Measurements from ENCODE around the gene OGFR. TPM values are rescaled to one million over a fixed set of nuclear protein-coding genes. Genes with fewer than 3 reads are reported as not detected.

OGFR gene
- polyA plus RNA-seq, 1 donor (not counting 4 experiments of a cell fraction or from before 2014, with no cell fraction given), result 39.8 TPM

GRCh38 chr20:62784497-62784896 is 20.1 kb upstream of the OGFR start:
- dilution Hi-C loops (cut with MboI; ENCODE audit: extremely low pct_ligation_motif_present, low sequenced_read_pairs), result no loop called here
- Histone ChIP-seq H3K9ac (ENCODE audit: control insufficient read depth, extremely low read depth, insufficient read depth, low read length) (no peak overlapping the region), H3K27me3 (ENCODE audit: control insufficient read depth, extremely low read depth, insufficient read depth, low read length) (peaks cover 8% of the 10 kb centered on the region), H4K20me1 (ENCODE audit: control insufficient read depth, extremely low read depth, insufficient read depth, low read length) (no peaks in the 10 kb centered on the region), H3K9me3 (ENCODE audit: control insufficient read depth, low read depth, low read length) (no peaks in the 10 kb centered on the region), H3K9me1 (ENCODE audit: control insufficient read depth, extremely low read depth, insufficient read depth, low read length) (no peaks in the 10 kb centered on the region), H2AFZ (ENCODE audit: control insufficient read depth, low read length) (no peak overlapping the region), H3K27ac (ENCODE audit: control insufficient read depth, insufficient read depth, low read length) (no peak overlapping the region), H3K36me3 (ENCODE audit: control insufficient read depth in 2 of 2, extremely low read depth in 1 of 2, insufficient read depth in 2 of 2, low read length in 2 of 2) (no peaks in the 10 kb centered on the region), H3K79me2 (ENCODE audit: control insufficient read depth, insufficient read depth, low read length) (no peaks in the 10 kb centered on the region), H3K4me1 (ENCODE audit: control insufficient read depth, extremely low read depth, insufficient read depth, low read length) (no peaks in the 10 kb centered on the region), H3K4me3 (ENCODE audit: control insufficient read depth in 2 of 3, extremely low read depth in 1 of 3, insufficient read depth in 2 of 3, low read depth in 1 of 3, low read length in 3 of 3) (no peak overlapping the region), H3K4me2 (ENCODE audit: control insufficient read depth, extremely low read depth, insufficient read depth, low read depth, low read length) (no peak overlapping the region)
- no peak for TF ChIP-seq CTCF (optimal IDR thresholded peaks at IDR 0.05 in 1 of 3, IDR thresholded peaks at IDR 0.05 in 1 of 3, conservative IDR thresholded peaks at IDR 0.05 in 1 of 3; ENCODE audit: extremely low read depth in 1 of 3, insufficient read depth in 2 of 3, low read length in 3 of 3)
- TF ChIP-seq EZH2 (IDR thresholded peaks at IDR 0.05; ENCODE audit: low read length), result no peak
- FAIRE-seq (no peak), DNase-seq (ENCODE audit: low read depth, low spot score) (no peak)

- Histone ChIP-seq H3K27ac (ENCODE audit: control insufficient read depth, insufficient read depth, low read length) (no peak overlapping the region), H3K79me2 (ENCODE audit: control insufficient read depth, insufficient read depth, low read length) (no peaks in the 10 kb centered on the region), H3K27me3 (ENCODE audit: control insufficient read depth, extremely low read depth, insufficient read depth, low read length) (peaks cover 8% of the 10 kb centered on the region), H4K20me1 (ENCODE audit: control insufficient read depth, extremely low read depth, insufficient read depth, low read length) (no peaks in the 10 kb centered on the region), H3K9ac (ENCODE audit: control insufficient read depth, extremely low read depth, insufficient read depth, low read length) (no peak overlapping the region), H2AFZ (ENCODE audit: control insufficient read depth, low read length) (no peak overlapping the region), H3K4me3 (ENCODE audit: control insufficient read depth in 2 of 3, extremely low read depth in 1 of 3, insufficient read depth in 2 of 3, low read depth in 1 of 3, low read length in 3 of 3) (no peak overlapping the region), H3K9me1 (ENCODE audit: control insufficient read depth, extremely low read depth, insufficient read depth, low read length) (no peaks in the 10 kb centered on the region), H3K4me1 (ENCODE audit: control insufficient read depth, extremely low read depth, insufficient read depth, low read length) (no peaks in the 10 kb centered on the region), H3K9me3 (ENCODE audit: control insufficient read depth, low read depth, low read length) (no peaks in the 10 kb centered on the region), H3K36me3 (ENCODE audit: control insufficient read depth in 2 of 2, extremely low read depth in 1 of 2, insufficient read depth in 2 of 2, low read length in 2 of 2) (no peaks in the 10 kb centered on the region), H3K4me2 (ENCODE audit: control insufficient read depth, extremely low read depth, insufficient read depth, low read depth, low read length) (no peak overlapping the region)
- no peak for TF ChIP-seq EZH2 (IDR thresholded peaks at IDR 0.05; ENCODE audit: low read length)
- TF ChIP-seq CTCF (optimal IDR thresholded peaks at IDR 0.05 in 1 of 3, IDR thresholded peaks at IDR 0.05 in 1 of 3, conservative IDR thresholded peaks at IDR 0.05 in 1 of 3; ENCODE audit: extremely low read depth in 1 of 3, insufficient read depth in 2 of 3, low read length in 3 of 3), result no peak
- DNase-seq (ENCODE audit: low read depth, low spot score) (no peak), FAIRE-seq (no peak)
- dilution Hi-C loops (cut with MboI; ENCODE audit: extremely low pct_ligation_motif_present, low sequenced_read_pairs), result no loop called here
These were observed 19.2 kb upstream of the OGFR start for GRCh38 chr20:62785393-62785792.

Measured in keratinocyte (primary cell).